GM12878 (cell line): ENCODE measurements around the gene CHCHD6. TPM values are rescaled to one million over a fixed set of nuclear protein-coding genes. Genes with fewer than 3 reads are reported as not detected.

Source experiments
- ATAC-seq: fragments of 200-7000 bp; cut with Tn5 transposase; 3 replicates; pipeline ENCODE4 v1.9.1; 2020; ENCODE audit warnings: mild to moderate bottlenecking, moderate library complexity
- BruUV-seq: library from RNA; stranded (reverse); fragments of 400-500 nt; replicated peaks from 2 replicates; lab custom pipeline; 2021; lab: Mats Ljungman, UMichigan
- CTCF ChIA-PET: fragments of 300-600 bp; sonication (Branson Sonifier 250); formaldehyde crosslinking; extraction: SDS; loops from one replicate; lab custom pipeline; 2021; ENCODE audit warnings: inconsistent platforms; lab: Yijun Ruan, JAX
- POLR2A ChIA-PET: fragments of 350-600 bp; formaldehyde crosslinking; extraction: SDS; loops from one replicate; lab custom pipeline; 2021; ENCODE audit warnings: inconsistent platforms; lab: Charles Lee
- RAD21 ChIA-PET: fragments of 300-600 bp; sonication (Branson Sonifier 250); formaldehyde crosslinking; loops from one replicate; lab custom pipeline; 2023; ENCODE audit warnings: antibody characterized with exemption; ENCODE audit not compliant: unreplicated experiment; lab: Charles Lee
- SMC1A ChIA-PET: fragments of 300-600 bp; sonication (Branson Sonifier 250); formaldehyde crosslinking; loops from one replicate; lab custom pipeline; 2023; ENCODE audit not compliant: unreplicated experiment, uncharacterized antibody; lab: Charles Lee
- DNase-seq: peaks from one replicate; pipeline ENCODE4 v3.0.0-alpha.2; 2011; ENCODE audit warnings: low read depth, low spot score
- FAIRE-seq: peaks from 3 replicates; lab custom pipeline; 2011; peaks lifted over from hg19 to GRCh38; lab: Jason Lieb, UNC
- H2AFZ ChIP-seq: 2 replicates; pipeline ENCODE4 v1.6.0; 2011; ENCODE audit warnings: low read depth, low read length, control low read depth; ENCODE audit not compliant: control insufficient read depth
- H3K27ac ChIP-seq: 2 replicates; pipeline ENCODE4 v1.5.1; 2011; ENCODE audit warnings: control low read depth; ENCODE audit not compliant: control insufficient read depth, insufficient read depth
- H3K27me3 ChIP-seq, 2 experiments: replicated peaks in 1 of 2; 2 replicates each; pipeline versions ENCODE4 v1.6.0 to v1.6.1; 2011; ENCODE audit warnings: low read length in 1 of 2; ENCODE audit not compliant: control insufficient read depth in 2 of 2, insufficient read depth in 2 of 2
- H3K36me3 ChIP-seq, 2 experiments: 2 replicates each; pipeline ENCODE4 v1.5.1; 2011; ENCODE audit warnings: low read length in 1 of 2; ENCODE audit not compliant: control insufficient read depth in 2 of 2, insufficient read depth in 2 of 2
- H3K4me1 ChIP-seq: 2 replicates; pipeline ENCODE4 v1.6.1; 2011; ENCODE audit warnings: mild to moderate bottlenecking, low read length, moderate library complexity, mixed read lengths; ENCODE audit not compliant: control insufficient read depth, insufficient read depth
- H3K4me2 ChIP-seq: 2 replicates; pipeline ENCODE4 v1.6.0; 2011; ENCODE audit warnings: control low read depth; ENCODE audit not compliant: control insufficient read depth, insufficient read depth
- H3K4me3 ChIP-seq: fragments of 200-600 bp; sonication (generic); 2 replicates; pipeline ENCODE4 v1.5.1; 2016
- H3K79me2 ChIP-seq: 2 replicates; pipeline ENCODE4 v1.6.0; 2011; ENCODE audit warnings: low read length; ENCODE audit not compliant: control insufficient read depth, insufficient read depth
- H3K9ac ChIP-seq: 2 replicates; pipeline ENCODE4 v1.8.0; 2011; ENCODE audit warnings: low read length, control low read depth, mixed read lengths; ENCODE audit not compliant: control insufficient read depth, insufficient read depth
- H3K9me3 ChIP-seq: replicated peaks from 3 replicates; pipeline ENCODE4 v1.5.1; 2011; ENCODE audit warnings: mild to moderate bottlenecking, low read length; ENCODE audit not compliant: control insufficient read depth, insufficient read depth
- H4K20me1 ChIP-seq: 2 replicates; pipeline ENCODE4 v1.6.0; 2011; ENCODE audit not compliant: control insufficient read depth, insufficient read depth
- BMI1 ChIP-seq: fragments of 450-650 bp; IDR thresholded peaks from 2 replicates; pipeline ENCODE4 v1.6.1; 2016; ENCODE audit warnings: mild to moderate bottlenecking, moderate library complexity, borderline replicate concordance
- CHD1 ChIP-seq: IDR thresholded peaks from 2 replicates; pipeline ENCODE4 v1.6.1; 2012; ENCODE audit warnings: low read depth, low read length, improper control_type of control experiment
- MTA2 ChIP-seq: fragments of 450-650 bp; IDR thresholded peaks from 2 replicates; pipeline ENCODE4 v1.6.1; 2016; ENCODE audit warnings: low read depth, mild to moderate bottlenecking, moderate library complexity
- POU2F2 ChIP-seq: IDR thresholded peaks from 3 replicates; pipeline ENCODE4 v1.6.1; 2011; ENCODE audit warnings: low read depth, mild to moderate bottlenecking, low read length, borderline replicate concordance
- SMARCA5 ChIP-seq: fragments of 450-650 bp; IDR thresholded peaks from 2 replicates; pipeline ENCODE4 v1.6.1; 2017; ENCODE audit warnings: mild to moderate bottlenecking
- SMC3 ChIP-seq: IDR thresholded peaks from 2 replicates; pipeline ENCODE4 v1.6.1; 2011; ENCODE audit warnings: low read length, improper control_type of control experiment, borderline replicate concordance
- SREBF2 ChIP-seq: IDR thresholded peaks from 2 replicates; pipeline ENCODE4 v1.6.1; 2012; ENCODE audit warnings: mild to moderate bottlenecking, low read length
- STAT1 ChIP-seq: fragments of 450-650 bp; conservative IDR thresholded peaks from 2 replicates; pipeline ENCODE4 v1.6.1; 2014; ENCODE audit warnings: antibody characterized with exemption, mild to moderate bottlenecking
- ZNF24 ChIP-seq: fragments of 450-650 bp; IDR thresholded peaks from 2 replicates; pipeline ENCODE4 v1.6.1; 2017; ENCODE audit warnings: antibody characterized with exemption, mild to moderate bottlenecking
- WGBS: methylation state at CpG from one replicate; pipeline ENCODE4 v1.1.6; 2016; ENCODE audit warnings: low lambda C conversion rate; ENCODE audit not compliant: insufficient replicate concordance, insufficient coverage; ENCODE audit errors: missing lambda C conversion rate; 5-methylcytosine and 5-hydroxymethylcytosine counted together
- in situ Hi-C: fragments of 300-500 bp; cut with MboI; formaldehyde crosslinking; loops from 9 replicates; pipeline ENCODE4 v1.14.3; 2018; ENCODE audit warnings: mixed read lengths
- intact Hi-C: fragments of 100-400 bp; cut with micrococcal nuclease; formaldehyde crosslinking; loops from one replicate; pipeline ENCODE4 v1.14.2; 2022; ENCODE audit not compliant: unreplicated experiment
- polyA plus RNA-seq, 11 experiments: library from polyadenylated mRNA; depleted of rRNA in 4 of 11; unstranded in 6 of 11; stranded (reverse) in 5 of 11; fragments of >200 nt; fragmentation: Nextera tagmentation in 4 of 11; fragmentation: Illumina TruSeq in 1 of 11; extraction: Ambion mirVana in 4 of 11; extraction: Trizol in 1 of 11; gene quantifications; 1 replicate in 1 of 11; 2 replicates in 10 of 11; pipeline versions ENCODE4 v1.2.1 to v1.2.3, GENCODE V29; 2011 to 2016; ENCODE audit warnings: inconsistent platforms in 2 of 11, missing spikeins in 2 of 11, low read depth in 1 of 11
- total RNA-seq, 4 experiments: library from RNA; depleted of rRNA in 3 of 4; stranded (reverse); fragments of >200 nt in 3 of 4; fragmentation: Illumina TruSeq in 1 of 4; extraction: Trizol in 1 of 4; gene quantifications; 2 replicates each; pipeline versions ENCODE4 v1.2.1 to v1.2.3, GENCODE V29; 2013 to 2021
- TF ChIP-seq, protein P1 (sequence below): fragments of 450-650 bp; IDR thresholded peaks from 2 replicates; pipeline ENCODE4 v1.6.1; 2016; ENCODE audit warnings: mild to moderate bottlenecking
- TF ChIP-seq, protein P2 (sequence below): IDR thresholded peaks from 2 replicates; pipeline ENCODE4 v1.6.1; 2012; ENCODE audit warnings: mild to moderate bottlenecking, low read depth, low read length

Gene CHCHD6
- total and polyA plus RNA-seq, 10 of the 15 experiments (the other 5 are each of a cell fraction or from before 2014, with no cell fraction given), result 2.7 to 16.7 (median 12.3) TPM

DNA sequence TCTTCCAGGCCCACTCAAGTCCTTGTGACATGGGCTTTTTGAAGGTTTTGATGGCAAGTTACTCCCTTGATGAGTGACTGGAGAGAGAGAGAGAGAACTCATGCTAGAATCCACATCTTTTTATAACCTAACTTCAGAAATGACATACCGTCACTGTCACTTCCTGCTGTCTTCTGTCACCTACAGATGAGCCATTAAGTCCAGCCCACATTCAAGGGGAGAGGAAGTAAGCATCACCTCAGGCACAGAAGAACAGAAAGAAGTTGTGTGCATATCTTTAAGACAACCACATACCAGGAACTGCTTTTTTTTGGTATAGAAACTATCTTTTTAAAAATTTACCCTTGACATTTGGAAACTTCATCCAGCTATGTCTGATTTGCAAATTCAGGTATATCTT, 32.5 kb upstream of the CHCHD6 start:
- Histone ChIP-seq H3K36me3 (no peaks in the 10 kb centered on the region), H3K27me3 (no peaks in the 10 kb centered on the region), H3K27ac (no peak overlapping the region), H4K20me1 (no peaks in the 10 kb centered on the region), H3K4me3 (no peak overlapping the region), H3K4me1 (no peaks in the 10 kb centered on the region), H3K79me2 (no peaks in the 10 kb centered on the region), H3K4me2 (no peak overlapping the region), H3K9me3 (no peaks in the 10 kb centered on the region; the same call in 1 of the 3 replicates), H2AFZ (no peak overlapping the region), H3K9ac (no peak overlapping the region)
- WGBS, result 6% methylated on average over 1 of the region's 1 CpG
- ATAC-seq (0 out of 3 replicates have a peak, but pooled peaks have one; percentile 30), FAIRE-seq (no peak), DNase-seq (no peak)
- no TSS peak for BruUV-seq
- TF ChIP-seq, protein P1, sequence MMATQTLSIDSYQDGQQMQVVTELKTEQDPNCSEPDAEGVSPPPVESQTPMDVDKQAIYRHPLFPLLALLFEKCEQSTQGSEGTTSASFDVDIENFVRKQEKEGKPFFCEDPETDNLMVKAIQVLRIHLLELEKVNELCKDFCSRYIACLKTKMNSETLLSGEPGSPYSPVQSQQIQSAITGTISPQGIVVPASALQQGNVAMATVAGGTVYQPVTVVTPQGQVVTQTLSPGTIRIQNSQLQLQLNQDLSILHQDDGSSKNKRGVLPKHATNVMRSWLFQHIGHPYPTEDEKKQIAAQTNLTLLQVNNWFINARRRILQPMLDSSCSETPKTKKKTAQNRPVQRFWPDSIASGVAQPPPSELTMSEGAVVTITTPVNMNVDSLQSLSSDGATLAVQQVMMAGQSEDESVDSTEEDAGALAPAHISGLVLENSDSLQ, result 0 out of 2 replicates have a peak, but pooled peaks have one; percentile 7
- TF ChIP-seq SMC3, result no peak
- POLR2A ChIA-PET, result no interaction called here
- intact Hi-C loops (no loop called here), in situ Hi-C loops (no loop called here)
- SMC1A ChIA-PET, result no interaction called here
- CTCF ChIA-PET, result interaction anchor here (1.3 to 1.7 kb wide), 2 partner anchors 8 to 829 kb away, joined by 3 to 4 read pairs; no protein-coding TSS in a partner anchor
- RAD21 ChIA-PET, result no interaction called here

DNA sequence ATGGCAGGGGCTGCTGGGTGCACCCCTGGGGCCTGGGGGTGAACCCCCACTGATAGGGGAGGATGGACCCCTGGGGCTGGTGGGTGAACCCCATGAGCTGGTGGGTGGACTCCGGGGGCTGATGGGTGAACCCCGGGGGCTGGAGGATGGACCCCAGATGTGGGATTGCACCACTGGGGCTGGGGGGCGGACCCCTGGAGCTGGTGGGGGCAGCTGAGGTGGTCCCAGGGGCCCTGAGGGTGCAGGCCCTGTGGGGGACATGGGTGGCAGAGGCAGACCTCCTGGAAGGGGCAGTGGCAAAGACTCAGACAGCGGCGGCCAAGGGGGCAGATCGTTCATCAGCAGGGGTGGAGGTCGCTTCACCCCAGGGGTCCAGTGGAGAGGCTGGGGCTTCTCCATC, 31.7 kb upstream of the CHCHD6 start:
- Histone ChIP-seq H3K4me3 (no peak overlapping the region), H3K79me2 (no peaks in the 10 kb centered on the region), H3K4me1 (no peaks in the 10 kb centered on the region)
- no TSS peak for BruUV-seq
- TF ChIP-seq ZNF24 (no peak), POU2F2 (no peak), BMI1 (no peak), CHD1 (no peak), STAT1 (no peak), SREBF2 (no peak), MTA2 (no peak), SMARCA5 (no peak)
- TF ChIP-seq, protein P2, sequence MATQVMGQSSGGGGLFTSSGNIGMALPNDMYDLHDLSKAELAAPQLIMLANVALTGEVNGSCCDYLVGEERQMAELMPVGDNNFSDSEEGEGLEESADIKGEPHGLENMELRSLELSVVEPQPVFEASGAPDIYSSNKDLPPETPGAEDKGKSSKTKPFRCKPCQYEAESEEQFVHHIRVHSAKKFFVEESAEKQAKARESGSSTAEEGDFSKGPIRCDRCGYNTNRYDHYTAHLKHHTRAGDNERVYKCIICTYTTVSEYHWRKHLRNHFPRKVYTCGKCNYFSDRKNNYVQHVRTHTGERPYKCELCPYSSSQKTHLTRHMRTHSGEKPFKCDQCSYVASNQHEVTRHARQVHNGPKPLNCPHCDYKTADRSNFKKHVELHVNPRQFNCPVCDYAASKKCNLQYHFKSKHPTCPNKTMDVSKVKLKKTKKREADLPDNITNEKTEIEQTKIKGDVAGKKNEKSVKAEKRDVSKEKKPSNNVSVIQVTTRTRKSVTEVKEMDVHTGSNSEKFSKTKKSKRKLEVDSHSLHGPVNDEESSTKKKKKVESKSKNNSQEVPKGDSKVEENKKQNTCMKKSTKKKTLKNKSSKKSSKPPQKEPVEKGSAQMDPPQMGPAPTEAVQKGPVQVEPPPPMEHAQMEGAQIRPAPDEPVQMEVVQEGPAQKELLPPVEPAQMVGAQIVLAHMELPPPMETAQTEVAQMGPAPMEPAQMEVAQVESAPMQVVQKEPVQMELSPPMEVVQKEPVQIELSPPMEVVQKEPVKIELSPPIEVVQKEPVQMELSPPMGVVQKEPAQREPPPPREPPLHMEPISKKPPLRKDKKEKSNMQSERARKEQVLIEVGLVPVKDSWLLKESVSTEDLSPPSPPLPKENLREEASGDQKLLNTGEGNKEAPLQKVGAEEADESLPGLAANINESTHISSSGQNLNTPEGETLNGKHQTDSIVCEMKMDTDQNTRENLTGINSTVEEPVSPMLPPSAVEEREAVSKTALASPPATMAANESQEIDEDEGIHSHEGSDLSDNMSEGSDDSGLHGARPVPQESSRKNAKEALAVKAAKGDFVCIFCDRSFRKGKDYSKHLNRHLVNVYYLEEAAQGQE, result no peak
- TF ChIP-seq, all 136 proteins: peak for 0
- no peaks in the 10 kb centered on the region; the same call in 1 of the 3 replicates for H3K9me3 ChIP-seq
- DNase-seq, result no peak
- ChIA-PET CTCF (interaction anchor here (1.7 kb wide), 1 partner anchor 829 kb away, joined by 3 read pairs; no protein-coding TSS in a partner anchor), SMC1A (no interaction called here), POLR2A (no interaction called here), RAD21 (no interaction called here)
- 57% methylated on average over 6 of the region's 7 CpGs for WGBS
- H4K20me1 ChIP-seq, result no peaks in the 10 kb centered on the region
- no peak for FAIRE-seq
- no peaks in the 10 kb centered on the region for H3K27me3 ChIP-seq
- no peak for ATAC-seq
- H3K27ac ChIP-seq, result no peak overlapping the region
- in situ Hi-C loops, result no loop called here
- intact Hi-C loops, result no loop called here
- H3K4me2 ChIP-seq, result no peak overlapping the region
- H3K36me3 ChIP-seq, result no peaks in the 10 kb centered on the region
- no peak overlapping the region for H3K9ac ChIP-seq
- H2AFZ ChIP-seq, result no peak overlapping the region
